GM18499 (cell line): ENCODE results near the gene EP400.

Experiments
- ATAC-seq: cut with Tn5 transposase; IDR thresholded peaks from one replicate; pipeline ENCODE4 v1.9.1; 2021; ENCODE audit warnings: moderate number of reproducible peaks; ENCODE audit not compliant: insufficient read depth, unreplicated experiment

EP400 gene

GRCh38 chr12:132109741-132110140 lies 160.0 kb downstream of the EP400 start:
- ATAC-seq: no peak

DNA sequence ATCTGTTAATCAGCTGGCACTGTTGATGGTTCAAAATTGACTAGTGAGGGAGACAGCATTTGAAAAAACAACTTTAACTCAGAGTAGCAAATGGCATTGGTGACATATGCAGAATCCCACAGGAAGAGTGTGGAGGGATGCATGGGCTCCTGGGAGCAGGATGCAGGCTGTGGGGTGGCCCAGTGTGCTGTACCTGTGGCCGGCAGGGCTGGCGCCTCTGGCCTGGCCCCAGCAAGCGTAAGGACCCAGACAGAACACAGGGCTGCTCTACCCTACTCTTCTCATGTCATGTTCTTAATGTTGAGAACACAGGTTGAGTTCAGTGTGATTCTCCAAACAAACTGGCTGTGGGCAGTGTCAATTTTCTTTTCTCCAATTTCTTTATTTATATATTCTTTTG lies 160.9 kb downstream of the EP400 start:
- ATAC-seq: no peak

DNA sequence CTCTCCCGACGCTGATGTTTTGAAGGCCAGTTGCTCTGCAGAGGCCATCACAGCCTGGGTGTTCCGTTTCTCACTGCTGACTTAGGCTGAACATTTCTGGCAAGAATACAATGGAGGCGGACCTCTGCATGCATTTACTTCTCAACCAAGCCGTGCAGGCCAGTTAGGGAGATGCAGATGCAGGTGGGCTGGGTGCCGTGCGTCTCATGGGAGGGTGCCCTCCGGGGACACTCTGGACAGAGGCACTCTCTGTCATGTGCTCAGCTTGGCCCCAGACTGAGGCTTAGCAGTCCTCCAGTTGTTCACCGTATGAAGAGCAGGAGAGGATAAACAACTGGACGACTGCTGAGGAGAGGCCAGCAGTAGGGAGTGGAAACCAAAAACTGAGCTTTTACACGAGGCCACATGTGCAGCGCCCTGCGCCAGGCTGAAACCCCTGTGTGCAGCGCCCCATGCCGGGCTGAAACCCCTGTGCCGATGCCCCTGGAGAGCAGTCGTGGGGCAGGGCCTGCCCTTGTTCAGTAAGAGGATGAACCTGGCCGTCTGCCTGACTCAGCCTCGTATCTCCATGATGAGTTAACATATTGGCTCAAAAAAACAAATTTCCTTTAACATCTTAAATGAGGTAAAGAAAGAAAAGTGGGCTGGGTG lies 162.0 kb downstream of the EP400 start:
- no peak for ATAC-seq

DNA sequence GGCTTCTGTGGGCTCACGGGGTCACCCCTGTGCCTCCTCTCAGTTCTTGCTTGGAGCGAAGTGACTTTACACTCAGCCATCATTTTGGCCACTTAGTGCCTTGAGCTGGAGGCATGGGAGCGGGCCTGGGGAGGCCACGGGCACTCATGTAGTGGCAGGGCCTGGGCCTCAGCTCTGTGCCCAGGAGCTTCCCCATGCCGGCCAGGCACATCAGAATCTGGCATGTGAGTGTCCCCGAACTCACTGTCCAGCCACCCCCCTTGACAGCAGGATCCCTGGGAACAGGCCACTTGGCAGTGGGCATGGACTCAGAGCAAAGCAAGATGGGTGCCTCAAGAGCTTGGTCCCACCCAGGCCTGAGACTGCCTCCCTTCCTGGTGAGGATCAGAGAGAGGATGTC lies 164.9 kb downstream of the EP400 start:
- no peak for ATAC-seq

- no peak for ATAC-seq
These were observed 165.8 kb downstream of the EP400 start for GRCh38 chr12:132115500-132115899.

- no peak for ATAC-seq
These were observed 167.2 kb downstream of the EP400 start for GRCh38 chr12:132116709-132117557.

- ATAC-seq: no peak
These were observed 167.8 kb downstream of the EP400 start for GRCh38 chr12:132117558-132117875.

DNA sequence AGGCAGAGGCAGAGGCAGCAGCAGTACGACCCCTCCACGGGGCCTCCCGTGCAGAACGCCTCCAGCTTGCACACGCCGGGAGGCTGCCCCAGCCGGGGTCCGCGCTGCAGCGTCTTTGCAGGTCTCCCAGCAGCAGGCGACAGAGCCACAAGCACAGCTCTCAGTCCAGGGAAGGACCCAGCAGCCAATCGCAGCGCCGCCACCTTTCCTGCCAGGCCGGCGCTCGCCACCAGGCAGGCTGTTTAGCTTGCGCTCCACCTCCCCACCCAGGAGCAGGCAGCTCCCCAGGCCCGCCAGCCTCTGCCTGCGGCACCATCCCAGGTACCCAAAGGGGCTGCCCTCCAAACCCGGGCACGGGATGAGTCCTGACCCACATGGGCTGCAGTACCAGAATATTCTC lies 169.1 kb downstream of the EP400 start:
- no peak for ATAC-seq

GRCh38 chr12:132121283-132121682 lies 171.5 kb downstream of the EP400 start:
- no peak for ATAC-seq

DNA sequence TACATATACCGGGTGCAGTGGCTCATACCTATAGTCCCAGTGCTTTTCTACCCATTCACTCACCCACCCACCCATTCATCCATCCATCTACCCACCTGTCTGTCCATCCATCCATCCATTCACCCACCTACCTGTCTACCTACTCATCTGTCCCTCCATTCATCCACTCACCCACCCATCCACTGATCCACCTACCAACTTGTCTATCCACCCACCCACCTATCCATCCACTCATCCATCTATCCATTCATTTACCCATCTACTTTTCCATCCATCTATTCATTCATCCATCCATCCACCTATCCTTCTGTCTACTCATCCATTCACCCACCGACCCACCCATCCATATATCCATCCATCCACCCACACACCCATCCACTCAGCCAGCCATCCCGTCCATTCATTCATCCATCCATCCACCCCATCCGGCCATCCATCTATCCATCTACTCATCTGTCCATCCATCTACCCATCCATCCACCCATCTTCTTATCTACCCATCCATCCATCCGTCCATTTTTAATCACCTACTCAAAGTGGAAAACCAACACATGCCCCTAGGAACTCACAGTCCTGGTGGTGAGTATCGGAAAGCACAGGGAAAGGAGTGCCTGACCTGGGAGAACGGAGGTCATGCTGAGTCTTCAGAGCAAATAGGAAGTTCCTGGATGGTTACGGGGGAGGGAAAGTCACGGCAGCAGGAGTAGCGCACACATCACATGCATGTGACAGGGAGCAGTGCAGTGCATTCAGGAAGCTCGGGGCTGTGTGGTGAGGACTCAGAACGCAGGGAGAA lies 174.4 kb downstream of the EP400 start:
- no peak for ATAC-seq

DNA sequence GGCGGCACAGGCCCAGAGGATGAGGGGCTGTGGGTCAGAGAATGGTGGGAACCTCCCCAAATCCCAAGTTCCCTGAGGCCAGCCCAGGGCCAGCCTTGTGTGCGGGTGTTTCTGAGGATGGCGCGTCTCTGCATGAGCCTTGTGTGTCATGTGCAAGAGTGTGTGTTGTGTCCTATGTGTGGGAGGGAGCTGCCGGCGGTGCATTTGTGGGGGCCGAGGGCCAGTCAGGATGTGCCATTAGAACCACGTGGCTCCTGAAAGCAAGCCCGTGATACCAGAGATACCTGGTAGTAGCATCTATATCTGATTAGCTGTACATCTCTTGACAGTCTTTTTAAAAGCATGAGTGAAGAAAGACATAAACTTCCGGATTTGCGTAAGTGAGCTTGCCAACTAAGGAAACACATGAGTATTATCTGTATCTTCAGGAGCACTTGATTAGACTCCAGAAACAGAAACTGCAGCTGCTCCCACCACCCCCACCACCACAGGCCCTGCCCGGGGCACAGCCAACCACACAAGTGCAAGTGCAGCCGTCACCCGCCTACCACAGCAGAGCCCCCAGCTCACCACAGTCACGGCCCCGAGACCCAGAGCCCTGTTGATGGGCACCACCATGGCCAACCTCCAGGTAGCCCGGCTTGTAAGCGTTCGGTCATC lies 175.2 kb downstream of the EP400 start:
- ATAC-seq: no peak

DNA sequence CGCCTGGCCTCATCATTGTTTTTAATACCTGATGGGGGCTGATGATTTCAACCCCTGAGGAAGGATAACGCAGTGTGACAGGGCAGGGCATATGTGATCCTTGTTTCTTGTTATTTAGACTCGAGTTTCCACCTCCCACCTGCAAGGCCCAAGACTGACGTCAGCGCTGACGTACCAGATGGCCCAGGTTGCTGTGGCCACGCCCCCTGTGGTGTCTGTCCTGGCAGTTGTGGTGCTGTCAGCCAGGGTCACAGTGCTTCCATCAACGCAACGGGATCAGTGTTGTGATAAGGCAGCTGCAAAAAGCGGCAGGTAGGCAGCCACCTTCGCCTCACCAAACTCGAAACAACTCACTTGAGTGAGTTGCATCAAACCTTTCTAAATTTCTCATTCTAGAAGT lies 176.0 kb downstream of the EP400 start:
- ATAC-seq: no peak

- ATAC-seq: no peak
These were observed 177.3 kb downstream of the EP400 start for GRCh38 chr12:132127041-132127440.

DNA sequence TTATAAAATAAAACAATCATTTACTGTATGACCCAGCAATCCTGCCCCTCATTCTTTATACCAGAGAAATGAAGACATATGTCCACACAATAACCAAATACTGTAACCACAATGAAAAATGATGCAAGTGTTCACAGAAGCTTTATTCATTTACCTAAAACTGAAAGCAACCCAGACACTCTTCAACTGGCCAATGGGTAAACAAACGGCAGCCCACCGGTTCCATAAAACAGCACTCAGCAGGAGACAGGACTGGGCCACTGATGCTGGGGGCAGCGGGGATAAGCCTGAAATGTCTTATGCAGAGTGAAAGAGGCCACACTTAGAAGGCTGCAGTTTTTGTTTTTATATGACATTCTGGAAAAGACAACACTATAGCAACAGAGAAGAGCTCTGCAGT lies 179.3 kb downstream of the EP400 start:
- ATAC-seq: no peak

DNA sequence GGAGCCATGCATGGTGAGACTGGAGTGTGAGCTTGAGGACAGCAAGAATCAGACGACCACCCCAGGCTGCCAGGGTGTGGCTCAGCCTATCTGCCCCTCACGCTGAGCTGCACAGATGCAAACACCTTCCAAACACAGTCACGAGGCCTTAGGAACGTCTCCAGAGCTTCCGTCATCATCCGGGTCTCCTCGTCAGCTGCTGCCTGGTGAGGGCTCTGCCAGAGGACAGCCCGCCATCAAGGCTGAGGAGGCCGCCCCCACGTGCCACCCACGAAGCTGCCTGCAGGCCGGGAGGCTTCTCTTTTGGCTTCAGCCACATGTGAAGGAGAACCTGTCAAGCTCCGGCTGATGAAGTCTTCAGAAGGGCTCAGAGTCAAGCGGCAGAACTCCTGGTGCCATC lies 180.9 kb downstream of the EP400 start:
- no peak for ATAC-seq
